Measurements from ENCODE around the gene CEP19. TPM values are rescaled to one million over a fixed set of nuclear protein-coding genes. Genes with fewer than 3 reads are reported as not detected.

The CEP19 gene
- total RNA-seq, 1 experiment from 2014 or later: 1.3 TPM

GRCh38 chr3:196712514-196713413 is 714 bp upstream of the CEP19 start:
- Mint-ChIP-seq H3K4me1 (peaks cover 8 to 9% of the 10 kb centered on the region in 2 experiments), H3K27ac (peak overlapping the region in 1 of 3 experiments; percentile 77; a peak in 2 of 7 replicates), H3K9me3 (no peaks in the 10 kb centered on the region), H3K4me3 (peak overlapping the region; percentile 74 to 82), H3K36me3 (ENCODE audit: insufficient read depth in 1 of 3, low read depth in 3 of 3) (no peaks in the 10 kb centered on the region), H3K27me3 (ENCODE audit: low read depth) (peaks cover 9% of the 10 kb centered on the region)
- H2AK5ac ChIP-seq (ENCODE audit: insufficient read length, low read length): no peak overlapping the region
- peak overlapping the region; percentile 69 for H3K4me2 ChIP-seq (ENCODE audit: insufficient read depth, insufficient read length, low read length)
- peak overlapping the region; percentile 17; the same call in 1 of the 2 replicates for H3K14ac ChIP-seq (ENCODE audit: insufficient read depth, low read length)
- H3K56ac ChIP-seq (ENCODE audit: insufficient read length, low read depth, low read length): no peak overlapping the region
- H3T11ph ChIP-seq (ENCODE audit: low read length): no peak overlapping the region
- no peaks in the 10 kb centered on the region for H4K20me1 ChIP-seq (ENCODE audit: control insufficient read depth, insufficient read depth, insufficient read length)
- H3K79me1 ChIP-seq (ENCODE audit: insufficient read depth, low read depth, low read length, poor library complexity, severe bottlenecking): no peaks in the 10 kb centered on the region
- no peak overlapping the region for H4K8ac ChIP-seq (replicated peaks; ENCODE audit: insufficient read length, low read depth, low read length)
- no peak overlapping the region for H2AFZ ChIP-seq (ENCODE audit: low read length)
- no peak for TF ChIP-seq CTCF (conservative IDR thresholded peaks at IDR 0.05)
- H3K27ac ChIP-seq (ENCODE audit: insufficient read length, low read depth, low read length): no peak overlapping the region
- no peaks in the 10 kb centered on the region for H3K79me2 ChIP-seq (ENCODE audit: insufficient read depth, low read length)
- peak overlapping the region; percentile 42 for H3K9ac ChIP-seq (ENCODE audit: extremely low read depth, insufficient read length, low read length)
- DNase-seq: peak; percentile 53
- H3K18ac ChIP-seq (ENCODE audit: insufficient read length, low read depth, low read length): no peak overlapping the region
- no peak overlapping the region for H2BK12ac ChIP-seq (ENCODE audit: insufficient read length, low read depth, low read length)
- WGBS (ENCODE audit: extremely low coverage, insufficient read length, low lambda C conversion rate): no CpG with 5 or more reads among the region's 64 CpGs
- H3K4me1 ChIP-seq (ENCODE audit: insufficient read depth, low read length): no peaks in the 10 kb centered on the region
- H2BK20ac ChIP-seq (ENCODE audit: low read depth, low read length, poor library complexity, severe bottlenecking): no peak overlapping the region
- no peaks in the 10 kb centered on the region for H3K9me3 ChIP-seq (ENCODE audit: control insufficient read depth, low read depth, low read length)
- H4K5ac ChIP-seq (ENCODE audit: insufficient read length, low read depth, low read length): no peak overlapping the region
- no peak overlapping the region for H3K4ac ChIP-seq (ENCODE audit: low read depth, low read length)
- no peak overlapping the region for H2BK15ac ChIP-seq (ENCODE audit: low read depth, low read length)
- H3K27me3 ChIP-seq (ENCODE audit: insufficient read depth, low read length): no peaks in the 10 kb centered on the region
- H4K91ac ChIP-seq (ENCODE audit: insufficient read length, low read depth, low read length): no peak overlapping the region
- no peak overlapping the region for H2BK5ac ChIP-seq (ENCODE audit: insufficient read length, low read length)
- no peak overlapping the region for H3K23ac ChIP-seq (ENCODE audit: insufficient read length, low read depth, low read length)
- H3K23me2 ChIP-seq (ENCODE audit: insufficient read length, low read depth, low read length, poor library complexity, severe bottlenecking): no peaks in the 10 kb centered on the region
- H2BK120ac ChIP-seq (ENCODE audit: low read depth, low read length, poor library complexity, severe bottlenecking): no peak overlapping the region
